ENCODE data around the gene POU4F3.

- TF ChIP-seq SIN3A (IDR thresholded peaks at IDR 0.05; ENCODE audit: low read depth), result no peak
- no peak for TF ChIP-seq POLR2A (IDR thresholded peaks at IDR 0.05; ENCODE audit: borderline replicate concordance, extremely low read depth, insufficient read depth, insufficient read length)
- no peak for TF ChIP-seq CTCF (IDR thresholded peaks at IDR 0.05 in 2 of 3, conservative IDR thresholded peaks at IDR 0.05 in 1 of 3; ENCODE audit: borderline replicate concordance in 1 of 3, insufficient read depth in 1 of 3, low read depth in 2 of 3, low read length in 2 of 3)
- no peak for TF ChIP-seq EZH2phosphoT487 (IDR thresholded peaks at IDR 0.05; ENCODE audit: borderline replicate concordance)
- no peak for TF ChIP-seq POLR2AphosphoS5 (IDR thresholded peaks at IDR 0.05; ENCODE audit: low read depth, low read length)
- TF ChIP-seq RAD21 (IDR thresholded peaks at IDR 0.05; ENCODE audit: low read depth), result no peak
- no peak for TF ChIP-seq YY1 (IDR thresholded peaks at IDR 0.05; ENCODE audit: extremely low read depth, insufficient replicate concordance, low read depth, low read length)
- no peak for TF ChIP-seq SRF (IDR thresholded peaks at IDR 0.05; ENCODE audit: low read depth)
- TF ChIP-seq CEBPB (IDR thresholded peaks at IDR 0.05; ENCODE audit: low read depth), result no peak
- no peak for TF ChIP-seq EZH2 (IDR thresholded peaks at IDR 0.05)
- no peak for TF ChIP-seq JUND (IDR thresholded peaks at IDR 0.05)
- no peak for TF ChIP-seq MAX (IDR thresholded peaks at IDR 0.05)
- no peak for TF ChIP-seq SP1 (IDR thresholded peaks at IDR 0.05; ENCODE audit: low read depth)
- TF ChIP-seq REST (IDR thresholded peaks at IDR 0.05; ENCODE audit: low read depth), result peak; percentile 83
Measured at GRCh38 chr5:146340260-146341081, 1.8 kb downstream of the POU4F3 start.
